Measurements from ENCODE around the gene ANKS1B. TPM values are rescaled to one million over a fixed set of nuclear protein-coding genes. Genes with fewer than 3 reads are reported as not detected.
"Not testable (repeated sequence)": the region's sequence is repeated elsewhere in the genome, so short reads cannot be mapped to it uniquely, and the experiment has no call there.

ANKS1B gene
- total RNA-seq, 4 donors from 2014 or later: 34.5 to 81.9 (median 71.1) TPM

GRCh38 chr12:99609455-99610181 is 375.1 kb downstream of the ANKS1B start:
- 67 to 70% methylated on average over 7 of the region's 7 CpGs for WGBS, 2 donors
- TF ChIP-seq CTCF (IDR thresholded peaks at IDR 0.05) (no peak), POLR2A (IDR thresholded peaks at IDR 0.05) (no peak)

DNA sequence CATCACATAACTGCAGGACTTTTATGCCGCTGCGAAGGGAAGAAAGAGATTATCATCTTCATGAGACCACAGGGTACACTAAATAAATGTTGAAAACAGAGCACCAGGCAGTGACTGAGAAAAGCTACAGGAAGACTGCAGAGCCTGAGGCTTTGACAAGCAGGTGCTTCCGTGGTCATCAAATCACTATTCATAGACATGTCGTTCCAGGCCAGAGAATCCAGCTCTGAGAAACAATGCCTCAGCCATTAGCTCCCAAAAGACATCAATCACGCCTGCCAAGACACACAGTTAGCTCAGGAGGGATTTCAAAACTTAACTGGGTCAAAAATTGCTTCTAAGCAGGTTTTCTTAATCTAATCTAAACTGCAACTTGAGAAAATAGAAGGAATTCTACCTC is 384.3 kb downstream of the ANKS1B start:
- DNase-seq: no peak
- H3K4me3 ChIP-seq (replicated peaks in 1 of 3): no peak overlapping the region
- intact Hi-C loops (cut with DNase I): no loop called here
- H3K36me3 ChIP-seq: no peaks in the 10 kb centered on the region
- no peaks in the 10 kb centered on the region for H3K4me1 ChIP-seq
- TF ChIP-seq CTCF (IDR thresholded peaks at IDR 0.05) (no peak), POLR2A (IDR thresholded peaks at IDR 0.05) (no peak)
- WGBS, 2 donors: 58 to 72% methylated on average over 5 of the region's 5 CpGs
- H3K27ac ChIP-seq: no peak overlapping the region
- no peaks in the 10 kb centered on the region for H3K27me3 ChIP-seq
- H3K9me3 ChIP-seq: no peaks in the 10 kb centered on the region

More at GRCh38 chr12:99609455-99610181, 375.1 kb downstream of the ANKS1B start:
- intact Hi-C loops (cut with DNase I): no loop called here
- no peaks in the 10 kb centered on the region for H3K4me1 ChIP-seq
- no peak overlapping the region for H3K4me3 ChIP-seq (replicated peaks in 1 of 3)
- no peaks in the 10 kb centered on the region for H3K9me3 ChIP-seq
- DNase-seq: no peak
- no peaks in the 10 kb centered on the region for H3K27me3 ChIP-seq
- no peak overlapping the region for H3K27ac ChIP-seq
- H3K36me3 ChIP-seq: no peaks in the 10 kb centered on the region

GRCh38 chr12:99598785-99599184 is 386.0 kb downstream of the ANKS1B start:
- TF ChIP-seq POLR2A (IDR thresholded peaks at IDR 0.05): no peak
- no peak for TF ChIP-seq CTCF (IDR thresholded peaks at IDR 0.05)
- Histone ChIP-seq H3K9me3 (no peaks in the 10 kb centered on the region), H3K27me3 (no peaks in the 10 kb centered on the region), H3K27ac (no peak overlapping the region), H3K4me3 (replicated peaks in 1 of 3) (no peak overlapping the region), H3K4me1 (no peaks in the 10 kb centered on the region), H3K36me3 (no peaks in the 10 kb centered on the region)
- 88 to 91% methylated on average over 2 of the region's 2 CpGs for WGBS, 2 donors
- intact Hi-C loops (cut with DNase I): no loop called here
- no peak for DNase-seq

DNA sequence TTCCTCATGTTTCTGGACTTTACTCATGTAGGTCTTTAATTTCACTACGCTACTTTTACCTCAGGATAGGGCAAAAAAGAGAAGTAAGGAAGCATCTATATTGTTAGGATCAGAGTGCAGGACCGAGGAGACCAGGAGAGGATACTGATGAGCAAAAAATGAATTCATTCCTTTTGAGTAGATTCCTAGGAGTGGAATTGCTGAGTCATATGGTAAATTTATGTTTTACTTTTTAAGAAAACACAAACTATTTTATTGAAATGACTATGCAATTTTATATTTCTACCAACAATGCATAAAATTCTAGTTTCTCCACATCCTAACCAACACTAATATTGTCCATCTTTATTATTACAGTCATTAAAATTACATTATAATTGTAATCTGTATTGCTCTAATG is 388.0 kb downstream of the ANKS1B start:
- Histone ChIP-seq H3K27me3 (no peaks in the 10 kb centered on the region), H3K9me3 (no peaks in the 10 kb centered on the region), H3K4me3 (replicated peaks in 1 of 3) (no peak overlapping the region), H3K4me1 (no peaks in the 10 kb centered on the region), H3K36me3 (no peaks in the 10 kb centered on the region), H3K27ac (no peak overlapping the region)
- intact Hi-C loops (cut with DNase I): no loop called here
- no peak for TF ChIP-seq POLR2A (IDR thresholded peaks at IDR 0.05)
- TF ChIP-seq CTCF (IDR thresholded peaks at IDR 0.05): no peak
- 91% methylated on average over 2 of the region's 2 CpGs for whole genome bisulfite sequencing, 2 donors
- DNase-seq: no peak

DNA sequence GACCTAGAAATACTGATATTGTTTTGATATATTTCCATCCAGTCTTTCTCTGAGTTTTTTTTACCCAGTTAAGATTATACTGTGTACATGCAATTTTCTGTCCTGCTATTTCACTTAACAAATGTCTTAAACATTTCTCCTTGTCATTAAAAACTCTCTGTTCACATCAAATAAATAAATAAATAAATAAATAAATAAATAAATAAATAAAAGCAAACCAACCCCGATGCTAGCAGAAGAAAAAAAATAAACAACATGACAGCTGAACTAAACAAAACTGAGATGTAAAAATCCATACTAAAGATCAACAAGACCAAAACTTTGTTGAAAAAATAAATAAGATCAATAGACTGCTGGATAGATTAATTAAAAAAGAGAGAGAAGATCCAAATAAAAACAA is 407.6 kb downstream of the ANKS1B start:
- intact Hi-C loops (cut with DNase I); H3K9me3 ChIP-seq; H3K4me3 ChIP-seq (replicated peaks in 1 of 3); DNase-seq; H3K27ac ChIP-seq; H3K4me1 ChIP-seq; H3K27me3 ChIP-seq; H3K36me3 ChIP-seq: not testable (repeated sequence)
- WGBS, 2 donors: 75 to 89% methylated on average over 1 of the region's 1 CpG

Measured in thyroid gland (tissue), 4 donors.